GM23338 (cell line): ENCODE results near the gene SNRNP200. TPM values are rescaled to one million over a fixed set of nuclear protein-coding genes. Genes with fewer than 3 reads are reported as not detected.

Experiments used
- ATAC-seq: fragments of 200-7000 bp; cut with Tn5 transposase; 3 replicates; pipeline ENCODE4 v1.9.1; 2020
- DNase-seq: peaks from one replicate; pipeline ENCODE4 v3.0.0-alpha.2; 2015; ENCODE audit warnings: low spot score
- H2AFZ ChIP-seq: fragments of 200-600 bp; sonication (generic); 2 replicates; pipeline ENCODE4 v1.8.0; 2016; ENCODE audit warnings: antibody characterized with exemption, mild to moderate bottlenecking, moderate library complexity
- H3F3A ChIP-seq: fragments of 200-600 bp; sonication (generic); replicated peaks from 2 replicates; pipeline ENCODE4 v1.8.0; 2017; ENCODE audit warnings: antibody characterized with exemption, mixed run types, low read depth
- H3K27ac ChIP-seq: fragments of 200-600 bp; sonication (generic); 2 replicates; pipeline ENCODE4 v1.6.1; 2016; ENCODE audit warnings: low read depth
- H3K27me3 ChIP-seq: fragments of 200-600 bp; sonication (generic); 2 replicates; pipeline ENCODE4 v1.8.0; 2016; ENCODE audit warnings: mild to moderate bottlenecking, mixed run types, moderate library complexity; ENCODE audit not compliant: insufficient read depth
- H3K36me3 ChIP-seq: fragments of 200-600 bp; sonication (generic); 2 replicates; pipeline ENCODE4 v1.8.0; 2016; ENCODE audit warnings: mild to moderate bottlenecking; ENCODE audit not compliant: insufficient read depth
- H3K4me1 ChIP-seq: fragments of 200-600 bp; sonication (generic); 2 replicates; pipeline ENCODE4 v1.8.0; 2016; ENCODE audit warnings: mild to moderate bottlenecking, moderate library complexity; ENCODE audit not compliant: insufficient read depth
- H3K4me2 ChIP-seq: fragments of 200-600 bp; sonication (generic); 2 replicates; pipeline ENCODE4 v1.7.1; 2017; ENCODE audit warnings: mixed run types
- H3K4me3 ChIP-seq: fragments of 200-600 bp; sonication (generic); 2 replicates; pipeline ENCODE4 v1.6.1; 2016; ENCODE audit warnings: mixed run types
- H3K79me2 ChIP-seq: fragments of 200-600 bp; sonication (generic); replicated peaks from 2 replicates; pipeline ENCODE4 v1.8.0; 2017; ENCODE audit warnings: mild to moderate bottlenecking; ENCODE audit not compliant: insufficient read depth
- H3K9me2 ChIP-seq: fragments of 200-600 bp; sonication (generic); 2 replicates; pipeline ENCODE4 v1.8.0; 2017; ENCODE audit not compliant: insufficient read depth
- H4K20me1 ChIP-seq: fragments of 200-600 bp; sonication (generic); replicated peaks from 2 replicates; pipeline ENCODE4 v1.8.0; 2017; ENCODE audit warnings: mild to moderate bottlenecking; ENCODE audit not compliant: insufficient read depth
- H3K27ac Mint-ChIP-seq: 2 replicates; pipeline ENCODE4 v1.8.0; 2020; ENCODE audit warnings: inconsistent platforms, mild to moderate bottlenecking, moderate library complexity, mixed read lengths
- H3K27me3 Mint-ChIP-seq: 3 replicates; pipeline ENCODE4 v1.8.0; 2022; ENCODE audit warnings: low read depth, mild to moderate bottlenecking, moderate library complexity, mixed read lengths, inconsistent platforms; ENCODE audit not compliant: insufficient read depth, poor library complexity
- H3K36me3 Mint-ChIP-seq: 3 replicates; pipeline ENCODE4 v1.8.0; 2021; ENCODE audit warnings: low read depth, mild to moderate bottlenecking, inconsistent platforms, moderate library complexity, mixed read lengths
- H3K4me1 Mint-ChIP-seq: 3 replicates; pipeline ENCODE4 v1.8.0; 2020; ENCODE audit warnings: mild to moderate bottlenecking, inconsistent platforms, mixed read lengths
- H3K4me3 Mint-ChIP-seq: 3 replicates; pipeline ENCODE4 v1.8.0; 2021; ENCODE audit warnings: moderate library complexity, mild to moderate bottlenecking, inconsistent platforms, mixed read lengths
- H3K9me3 Mint-ChIP-seq: 3 replicates; pipeline ENCODE4 v1.8.0; 2020; ENCODE audit warnings: moderate library complexity, mild to moderate bottlenecking, inconsistent platforms, mixed read lengths
- ETS1 ChIP-seq: IDR thresholded peaks from 2 replicates; pipeline ENCODE4 v1.6.1; 2016; ENCODE audit warnings: antibody characterized with exemption
- POLR2AphosphoS5 ChIP-seq: IDR thresholded peaks from 2 replicates; pipeline ENCODE4 v1.6.1; 2016; ENCODE audit warnings: antibody characterized with exemption, low read depth
- REST ChIP-seq: IDR thresholded peaks from one replicate; pipeline ENCODE4 v1.6.1; 2018; ENCODE audit warnings: antibody characterized with exemption; ENCODE audit not compliant: unreplicated experiment
- ZNF331 ChIP-seq: fragments of 250-450 bp; sonication (Bioruptor Pico); IDR thresholded peaks from 2 replicates; pipeline ENCODE4 v1.5.0; 2020; ENCODE audit warnings: low read depth, mild to moderate bottlenecking, moderate library complexity
- ZNF462 ChIP-seq: fragments of 250-450 bp; sonication (Bioruptor Pico); IDR thresholded peaks from 2 replicates; pipeline ENCODE4 v1.5.0; 2020; ENCODE audit warnings: mild to moderate bottlenecking, moderate library complexity
- polyA plus RNA-seq: library from polyadenylated mRNA; unstranded; fragments of >200 nt; fragmentation: Nextera tagmentation; extraction: Ambion mirVana; gene quantifications from 2 replicates; pipeline ENCODE4 v1.2.1, GENCODE V29; 2016
- total RNA-seq: library from RNA; depleted of rRNA; stranded (reverse); fragments of >200 nt; shearing (Covaris generic); gene quantifications from 2 replicates; pipeline ENCODE4 v1.2.3, GENCODE V29; 2014

The SNRNP200 gene
- total and polyA plus RNA-seq, 2 experiments from 2014 or later: 70.7 to 179 TPM

- TF ChIP-seq ZNF462 (CRISPR knock-in tag) (no peak), ZNF331 (CRISPR knock-in tag) (no peak)
Observed at GRCh38 chr2:96333708-96334107, 28.4 kb upstream of the SNRNP200 start (continued).

GRCh38 chr2:96330407-96330806 lies 25.1 kb upstream of the SNRNP200 start:
- Mint-ChIP-seq H3K9me3 (no peaks in the 10 kb centered on the region), H3K4me1 (peaks cover 13% of the 10 kb centered on the region), H3K27ac (no peak overlapping the region), H3K36me3 (peaks cover 24% of the 10 kb centered on the region), H3K4me3 (no peak overlapping the region), H3K27me3 (peaks cover 7% of the 10 kb centered on the region)
- Histone ChIP-seq H3F3A (0 out of 2 replicates have a peak, but pooled peaks cover 2% of the 10 kb centered on the region), H3K27ac (no peak overlapping the region), H3K4me2 (no peak overlapping the region), H2AFZ (no peak overlapping the region), H4K20me1 (0 out of 2 replicates have a peak, but pooled peaks cover 3% of the 10 kb centered on the region), H3K27me3 (peaks cover 11% of the 10 kb centered on the region; the same call in 1 of the 2 replicates), H3K36me3 (no peaks in the 10 kb centered on the region), H3K4me1 (no peaks in the 10 kb centered on the region), H3K9me2 (no peaks in the 10 kb centered on the region), H3K79me2 (no peaks in the 10 kb centered on the region), H3K4me3 (no peak overlapping the region)
- no peak for ATAC-seq
- DNase-seq: no peak
- TF ChIP-seq POLR2AphosphoS5 (no peak), ETS1 (no peak), REST (no peak)
